GM23338 (cell line): Measurements from ENCODE around the gene AQP3.

Experiments
- CREB1 ChIP-seq: fragments of 250-450 bp; sonication (Bioruptor Pico); IDR thresholded peaks from 2 replicates; pipeline ENCODE4 v1.5.0; 2020; ENCODE audit warnings: low read depth, mild to moderate bottlenecking, moderate library complexity
- EZH2 ChIP-seq: fragments of 200-600 bp; sonication (generic); IDR thresholded peaks from one replicate; pipeline ENCODE4 v1.8.0; 2017; ENCODE audit warnings: antibody characterized with exemption, mild to moderate bottlenecking, low read depth; ENCODE audit not compliant: unreplicated experiment
- EZH2phosphoT487 ChIP-seq: fragments of 200-600 bp; sonication (generic); IDR thresholded peaks from one replicate; pipeline ENCODE4 v1.8.1; 2018; ENCODE audit warnings: antibody characterized with exemption; ENCODE audit not compliant: unreplicated experiment
- JUNB ChIP-seq: IDR thresholded peaks from one replicate; pipeline ENCODE4 v1.6.1; 2016; ENCODE audit warnings: antibody characterized with exemption; ENCODE audit not compliant: unreplicated experiment
- NANOG ChIP-seq: IDR thresholded peaks from 2 replicates; pipeline ENCODE4 v1.6.1; 2016; ENCODE audit warnings: antibody characterized with exemption, borderline replicate concordance
- POLR2AphosphoS5 ChIP-seq: IDR thresholded peaks from 2 replicates; pipeline ENCODE4 v1.6.1; 2016; ENCODE audit warnings: antibody characterized with exemption, low read depth
- STAT1 ChIP-seq: IDR thresholded peaks from one replicate; pipeline ENCODE4 v1.6.1; 2016; ENCODE audit warnings: antibody characterized with exemption; ENCODE audit not compliant: unreplicated experiment
- ZNF114 ChIP-seq: fragments of 250-450 bp; sonication (Bioruptor Pico); IDR thresholded peaks from 2 replicates; pipeline ENCODE4 v1.5.0; 2020; ENCODE audit warnings: mild to moderate bottlenecking, moderate library complexity
- TF ChIP-seq, protein P1 (sequence below), 2 experiments: fragments of 200-600 bp in 1 of 2; sonication (generic) in 1 of 2; conservative IDR thresholded peaks; 2 replicates each; pipeline versions ENCODE4 v1.5.1 to v1.6.1; 2016 to 2017; ENCODE audit warnings: antibody characterized with exemption in 2 of 2, low read depth in 2 of 2, mild to moderate bottlenecking in 2 of 2, moderate library complexity in 1 of 2
- TF ChIP-seq, protein P2 (sequence below): IDR thresholded peaks from one replicate; pipeline ENCODE4 v1.6.1; 2018; ENCODE audit warnings: antibody characterized with exemption; ENCODE audit not compliant: unreplicated experiment
- TF ChIP-seq, protein P3 (sequence below): IDR thresholded peaks from 2 replicates; pipeline ENCODE4 v1.6.1; 2016; ENCODE audit warnings: antibody characterized with exemption
- TF ChIP-seq, protein P4 (sequence below): fragments of 250-450 bp; sonication (Bioruptor Pico); IDR thresholded peaks from 2 replicates; pipeline ENCODE4 v1.5.0; 2020; ENCODE audit warnings: mild to moderate bottlenecking, moderate library complexity

DNA sequence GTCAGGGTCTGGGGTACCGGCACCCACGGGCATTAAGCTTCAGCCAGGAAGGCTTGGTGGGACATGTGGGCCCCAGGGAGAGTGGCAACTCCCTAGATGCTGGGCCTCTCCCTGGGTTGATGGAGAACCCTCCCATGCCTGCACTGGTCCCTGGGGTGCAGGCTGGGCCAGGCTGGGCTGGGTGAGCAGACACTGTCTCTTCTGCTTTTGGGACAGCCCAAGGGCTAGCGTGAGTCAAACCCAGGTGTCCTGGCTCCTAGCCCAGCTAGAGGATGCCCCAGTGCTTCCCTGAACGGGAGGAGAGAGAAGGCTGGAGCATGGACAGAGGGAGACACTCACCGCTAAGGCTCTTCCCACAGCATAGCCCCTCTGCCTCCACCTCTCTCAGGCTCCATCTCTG is 39.3 kb downstream of the AQP3 start:
- TF ChIP-seq POLR2AphosphoS5: no peak
- TF ChIP-seq, protein P1, sequence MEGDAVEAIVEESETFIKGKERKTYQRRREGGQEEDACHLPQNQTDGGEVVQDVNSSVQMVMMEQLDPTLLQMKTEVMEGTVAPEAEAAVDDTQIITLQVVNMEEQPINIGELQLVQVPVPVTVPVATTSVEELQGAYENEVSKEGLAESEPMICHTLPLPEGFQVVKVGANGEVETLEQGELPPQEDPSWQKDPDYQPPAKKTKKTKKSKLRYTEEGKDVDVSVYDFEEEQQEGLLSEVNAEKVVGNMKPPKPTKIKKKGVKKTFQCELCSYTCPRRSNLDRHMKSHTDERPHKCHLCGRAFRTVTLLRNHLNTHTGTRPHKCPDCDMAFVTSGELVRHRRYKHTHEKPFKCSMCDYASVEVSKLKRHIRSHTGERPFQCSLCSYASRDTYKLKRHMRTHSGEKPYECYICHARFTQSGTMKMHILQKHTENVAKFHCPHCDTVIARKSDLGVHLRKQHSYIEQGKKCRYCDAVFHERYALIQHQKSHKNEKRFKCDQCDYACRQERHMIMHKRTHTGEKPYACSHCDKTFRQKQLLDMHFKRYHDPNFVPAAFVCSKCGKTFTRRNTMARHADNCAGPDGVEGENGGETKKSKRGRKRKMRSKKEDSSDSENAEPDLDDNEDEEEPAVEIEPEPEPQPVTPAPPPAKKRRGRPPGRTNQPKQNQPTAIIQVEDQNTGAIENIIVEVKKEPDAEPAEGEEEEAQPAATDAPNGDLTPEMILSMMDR (conservative IDR thresholded peaks at IDR 0.05; ENCODE audit: low read depth in 2 of 2): no peak
- TF ChIP-seq EZH2: no peak
- TF ChIP-seq, protein P2, sequence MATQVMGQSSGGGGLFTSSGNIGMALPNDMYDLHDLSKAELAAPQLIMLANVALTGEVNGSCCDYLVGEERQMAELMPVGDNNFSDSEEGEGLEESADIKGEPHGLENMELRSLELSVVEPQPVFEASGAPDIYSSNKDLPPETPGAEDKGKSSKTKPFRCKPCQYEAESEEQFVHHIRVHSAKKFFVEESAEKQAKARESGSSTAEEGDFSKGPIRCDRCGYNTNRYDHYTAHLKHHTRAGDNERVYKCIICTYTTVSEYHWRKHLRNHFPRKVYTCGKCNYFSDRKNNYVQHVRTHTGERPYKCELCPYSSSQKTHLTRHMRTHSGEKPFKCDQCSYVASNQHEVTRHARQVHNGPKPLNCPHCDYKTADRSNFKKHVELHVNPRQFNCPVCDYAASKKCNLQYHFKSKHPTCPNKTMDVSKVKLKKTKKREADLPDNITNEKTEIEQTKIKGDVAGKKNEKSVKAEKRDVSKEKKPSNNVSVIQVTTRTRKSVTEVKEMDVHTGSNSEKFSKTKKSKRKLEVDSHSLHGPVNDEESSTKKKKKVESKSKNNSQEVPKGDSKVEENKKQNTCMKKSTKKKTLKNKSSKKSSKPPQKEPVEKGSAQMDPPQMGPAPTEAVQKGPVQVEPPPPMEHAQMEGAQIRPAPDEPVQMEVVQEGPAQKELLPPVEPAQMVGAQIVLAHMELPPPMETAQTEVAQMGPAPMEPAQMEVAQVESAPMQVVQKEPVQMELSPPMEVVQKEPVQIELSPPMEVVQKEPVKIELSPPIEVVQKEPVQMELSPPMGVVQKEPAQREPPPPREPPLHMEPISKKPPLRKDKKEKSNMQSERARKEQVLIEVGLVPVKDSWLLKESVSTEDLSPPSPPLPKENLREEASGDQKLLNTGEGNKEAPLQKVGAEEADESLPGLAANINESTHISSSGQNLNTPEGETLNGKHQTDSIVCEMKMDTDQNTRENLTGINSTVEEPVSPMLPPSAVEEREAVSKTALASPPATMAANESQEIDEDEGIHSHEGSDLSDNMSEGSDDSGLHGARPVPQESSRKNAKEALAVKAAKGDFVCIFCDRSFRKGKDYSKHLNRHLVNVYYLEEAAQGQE: no peak
- no peak for TF ChIP-seq ZNF114 (CRISPR knock-in tag)
- TF ChIP-seq EZH2phosphoT487: no peak
- no peak for TF ChIP-seq JUNB
- no peak for TF ChIP-seq NANOG
- TF ChIP-seq, protein P3, sequence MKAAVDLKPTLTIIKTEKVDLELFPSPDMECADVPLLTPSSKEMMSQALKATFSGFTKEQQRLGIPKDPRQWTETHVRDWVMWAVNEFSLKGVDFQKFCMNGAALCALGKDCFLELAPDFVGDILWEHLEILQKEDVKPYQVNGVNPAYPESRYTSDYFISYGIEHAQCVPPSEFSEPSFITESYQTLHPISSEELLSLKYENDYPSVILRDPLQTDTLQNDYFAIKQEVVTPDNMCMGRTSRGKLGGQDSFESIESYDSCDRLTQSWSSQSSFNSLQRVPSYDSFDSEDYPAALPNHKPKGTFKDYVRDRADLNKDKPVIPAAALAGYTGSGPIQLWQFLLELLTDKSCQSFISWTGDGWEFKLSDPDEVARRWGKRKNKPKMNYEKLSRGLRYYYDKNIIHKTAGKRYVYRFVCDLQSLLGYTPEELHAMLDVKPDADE: no peak
- no peak for TF ChIP-seq CREB1 (CRISPR knock-in tag)
- TF ChIP-seq, protein P4, sequence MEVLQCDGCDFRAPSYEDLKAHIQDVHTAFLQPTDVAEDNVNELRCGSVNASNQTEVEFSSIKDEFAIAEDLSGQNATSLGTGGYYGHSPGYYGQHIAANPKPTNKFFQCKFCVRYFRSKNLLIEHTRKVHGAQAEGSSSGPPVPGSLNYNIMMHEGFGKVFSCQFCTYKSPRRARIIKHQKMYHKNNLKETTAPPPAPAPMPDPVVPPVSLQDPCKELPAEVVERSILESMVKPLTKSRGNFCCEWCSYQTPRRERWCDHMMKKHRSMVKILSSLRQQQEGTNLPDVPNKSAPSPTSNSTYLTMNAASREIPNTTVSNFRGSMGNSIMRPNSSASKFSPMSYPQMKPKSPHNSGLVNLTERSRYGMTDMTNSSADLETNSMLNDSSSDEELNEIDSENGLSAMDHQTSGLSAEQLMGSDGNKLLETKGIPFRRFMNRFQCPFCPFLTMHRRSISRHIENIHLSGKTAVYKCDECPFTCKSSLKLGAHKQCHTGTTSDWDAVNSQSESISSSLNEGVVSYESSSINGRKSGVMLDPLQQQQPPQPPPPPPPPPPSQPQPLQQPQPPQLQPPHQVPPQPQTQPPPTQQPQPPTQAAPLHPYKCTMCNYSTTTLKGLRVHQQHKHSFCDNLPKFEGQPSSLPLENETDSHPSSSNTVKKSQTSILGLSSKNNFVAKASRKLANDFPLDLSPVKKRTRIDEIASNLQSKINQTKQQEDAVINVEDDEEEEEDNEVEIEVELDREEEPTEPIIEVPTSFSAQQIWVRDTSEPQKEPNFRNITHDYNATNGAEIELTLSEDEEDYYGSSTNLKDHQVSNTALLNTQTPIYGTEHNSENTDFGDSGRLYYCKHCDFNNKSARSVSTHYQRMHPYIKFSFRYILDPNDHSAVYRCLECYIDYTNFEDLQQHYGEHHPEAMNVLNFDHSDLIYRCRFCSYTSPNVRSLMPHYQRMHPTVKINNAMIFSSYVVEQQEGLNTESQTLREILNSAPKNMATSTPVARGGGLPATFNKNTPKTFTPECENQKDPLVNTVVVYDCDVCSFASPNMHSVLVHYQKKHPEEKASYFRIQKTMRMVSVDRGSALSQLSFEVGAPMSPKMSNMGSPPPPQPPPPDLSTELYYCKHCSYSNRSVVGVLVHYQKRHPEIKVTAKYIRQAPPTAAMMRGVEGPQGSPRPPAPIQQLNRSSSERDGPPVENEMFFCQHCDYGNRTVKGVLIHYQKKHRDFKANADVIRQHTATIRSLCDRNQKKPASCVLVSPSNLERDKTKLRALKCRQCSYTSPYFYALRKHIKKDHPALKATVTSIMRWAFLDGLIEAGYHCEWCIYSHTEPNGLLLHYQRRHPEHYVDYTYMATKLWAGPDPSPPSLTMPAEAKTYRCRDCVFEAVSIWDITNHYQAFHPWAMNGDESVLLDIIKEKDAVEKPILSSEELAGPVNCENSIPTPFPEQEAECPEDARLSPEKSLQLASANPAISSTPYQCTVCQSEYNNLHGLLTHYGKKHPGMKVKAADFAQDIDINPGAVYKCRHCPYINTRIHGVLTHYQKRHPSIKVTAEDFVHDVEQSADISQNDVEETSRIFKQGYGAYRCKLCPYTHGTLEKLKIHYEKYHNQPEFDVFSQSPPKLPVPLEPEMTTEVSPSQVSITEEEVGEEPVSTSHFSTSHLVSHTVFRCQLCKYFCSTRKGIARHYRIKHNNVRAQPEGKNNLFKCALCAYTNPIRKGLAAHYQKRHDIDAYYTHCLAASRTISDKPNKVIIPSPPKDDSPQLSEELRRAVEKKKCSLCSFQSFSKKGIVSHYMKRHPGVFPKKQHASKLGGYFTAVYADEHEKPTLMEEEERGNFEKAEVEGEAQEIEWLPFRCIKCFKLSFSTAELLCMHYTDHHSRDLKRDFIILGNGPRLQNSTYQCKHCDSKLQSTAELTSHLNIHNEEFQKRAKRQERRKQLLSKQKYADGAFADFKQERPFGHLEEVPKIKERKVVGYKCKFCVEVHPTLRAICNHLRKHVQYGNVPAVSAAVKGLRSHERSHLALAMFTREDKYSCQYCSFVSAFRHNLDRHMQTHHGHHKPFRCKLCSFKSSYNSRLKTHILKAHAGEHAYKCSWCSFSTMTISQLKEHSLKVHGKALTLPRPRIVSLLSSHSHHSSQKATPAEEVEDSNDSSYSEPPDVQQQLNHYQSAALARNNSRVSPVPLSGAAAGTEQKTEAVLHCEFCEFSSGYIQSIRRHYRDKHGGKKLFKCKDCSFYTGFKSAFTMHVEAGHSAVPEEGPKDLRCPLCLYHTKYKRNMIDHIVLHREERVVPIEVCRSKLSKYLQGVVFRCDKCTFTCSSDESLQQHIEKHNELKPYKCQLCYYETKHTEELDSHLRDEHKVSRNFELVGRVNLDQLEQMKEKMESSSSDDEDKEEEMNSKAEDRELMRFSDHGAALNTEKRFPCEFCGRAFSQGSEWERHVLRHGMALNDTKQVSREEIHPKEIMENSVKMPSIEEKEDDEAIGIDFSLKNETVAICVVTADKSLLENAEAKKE (CRISPR knock-in tag): no peak
- no peak for TF ChIP-seq STAT1
